Fibroblast of lung (primary cell): ENCODE results near the gene SPAST.
"Not testable (repeated sequence)": the region's sequence is repeated elsewhere in the genome, so short reads cannot be mapped to it uniquely, and the experiment has no call there.

Source experiments
- EZH2 ChIP-seq: IDR thresholded peaks from 2 replicates; pipeline ENCODE4 v1.5.1; 2012; ENCODE audit warnings: low read length, control low read depth, mild to moderate bottlenecking; ENCODE audit errors: missing control alignments
- TF ChIP-seq, protein P1 (sequence below), 2 donors: IDR thresholded peaks in 1 of 2; conservative IDR thresholded peaks in 1 of 2; 1 replicate in 1 of 2; 2 replicates in 1 of 2; pipeline ENCODE4 v1.5.1; 2011 to 2012; ENCODE audit warnings: low read length in 2 of 2, control low read depth in 1 of 2, inconsistent platforms in 1 of 2, low read depth in 1 of 2, mild to moderate bottlenecking in 1 of 2

DNA sequence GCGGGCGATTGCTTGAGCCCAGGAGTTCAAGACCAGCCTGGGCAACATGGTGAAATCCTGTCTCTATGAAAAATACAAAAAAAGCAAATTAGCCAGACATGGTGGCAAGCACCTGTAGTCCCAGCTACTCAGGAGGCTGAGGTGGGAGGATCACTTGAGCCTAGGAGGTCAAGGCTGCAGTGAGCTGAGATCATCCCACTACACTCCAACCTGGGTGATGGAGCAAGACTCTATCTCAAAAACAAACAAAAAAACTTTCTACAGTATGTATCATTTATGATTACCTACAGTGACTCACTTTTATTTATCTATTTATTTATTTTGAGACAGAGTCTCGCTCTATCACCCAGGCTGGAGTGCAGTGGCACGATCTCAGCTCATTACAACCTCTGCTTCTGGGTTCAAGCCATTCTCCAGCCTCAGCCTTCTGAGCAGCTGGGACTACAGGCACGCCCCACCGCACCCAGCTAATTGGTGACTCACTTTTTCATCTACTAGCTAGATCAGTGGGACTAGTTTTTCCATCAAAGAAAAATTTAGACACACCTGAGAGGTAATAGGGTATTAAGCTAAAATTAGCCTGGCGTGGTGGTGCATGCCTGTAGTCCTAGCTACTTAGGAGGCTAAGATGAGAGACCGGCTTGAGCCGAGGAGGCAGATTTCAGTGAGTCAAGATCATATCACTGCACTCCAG, 44.4 kb upstream of the SPAST start:
- TF ChIP-seq, protein P1, sequence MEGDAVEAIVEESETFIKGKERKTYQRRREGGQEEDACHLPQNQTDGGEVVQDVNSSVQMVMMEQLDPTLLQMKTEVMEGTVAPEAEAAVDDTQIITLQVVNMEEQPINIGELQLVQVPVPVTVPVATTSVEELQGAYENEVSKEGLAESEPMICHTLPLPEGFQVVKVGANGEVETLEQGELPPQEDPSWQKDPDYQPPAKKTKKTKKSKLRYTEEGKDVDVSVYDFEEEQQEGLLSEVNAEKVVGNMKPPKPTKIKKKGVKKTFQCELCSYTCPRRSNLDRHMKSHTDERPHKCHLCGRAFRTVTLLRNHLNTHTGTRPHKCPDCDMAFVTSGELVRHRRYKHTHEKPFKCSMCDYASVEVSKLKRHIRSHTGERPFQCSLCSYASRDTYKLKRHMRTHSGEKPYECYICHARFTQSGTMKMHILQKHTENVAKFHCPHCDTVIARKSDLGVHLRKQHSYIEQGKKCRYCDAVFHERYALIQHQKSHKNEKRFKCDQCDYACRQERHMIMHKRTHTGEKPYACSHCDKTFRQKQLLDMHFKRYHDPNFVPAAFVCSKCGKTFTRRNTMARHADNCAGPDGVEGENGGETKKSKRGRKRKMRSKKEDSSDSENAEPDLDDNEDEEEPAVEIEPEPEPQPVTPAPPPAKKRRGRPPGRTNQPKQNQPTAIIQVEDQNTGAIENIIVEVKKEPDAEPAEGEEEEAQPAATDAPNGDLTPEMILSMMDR (conservative IDR thresholded peaks at IDR 0.05 in 1 of 2, IDR thresholded peaks at IDR 0.05 in 1 of 2; ENCODE audit: low read depth in 1 of 2, low read length in 2 of 2), result not testable (repeated sequence)
- not testable (repeated sequence) for TF ChIP-seq EZH2
